GM18520 (cell line): ENCODE data around the gene KAZN.

Experiments used
- ATAC-seq: cut with Tn5 transposase; IDR thresholded peaks from one replicate; pipeline ENCODE4 v1.9.1; 2021; ENCODE audit not compliant: unreplicated experiment

The KAZN gene

DNA sequence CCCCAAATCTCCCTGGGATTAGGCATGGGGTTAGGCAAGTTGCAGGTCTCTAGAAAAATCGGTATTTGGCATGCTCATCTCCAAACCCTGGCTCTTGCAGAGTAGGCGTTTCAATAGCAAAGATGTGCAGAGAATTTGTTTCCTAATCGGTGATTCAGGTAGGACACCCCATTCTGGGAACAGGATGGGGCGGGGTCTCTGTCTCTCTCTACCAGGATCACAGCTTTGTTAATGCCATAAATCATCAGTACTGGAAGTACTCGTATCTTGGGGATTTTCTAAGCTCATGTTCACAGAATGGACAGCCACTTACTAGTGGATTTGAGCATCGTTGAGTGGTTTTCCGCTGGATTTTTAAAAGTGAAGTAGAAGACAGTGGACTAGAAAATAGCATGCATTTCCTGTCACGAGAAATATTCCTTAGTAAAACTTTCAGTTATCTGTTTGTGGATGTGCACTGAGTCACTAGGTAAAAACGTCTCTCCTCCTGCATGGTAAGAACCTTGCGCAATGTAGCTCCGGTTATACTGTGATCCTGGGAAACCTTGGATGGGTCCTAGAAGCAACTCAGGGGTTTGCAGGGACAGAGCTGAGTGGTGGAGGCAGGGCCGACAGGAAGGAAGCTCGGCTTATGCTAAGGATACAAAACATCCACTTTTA, 560.2 kb downstream of the KAZN start:
- no peak for ATAC-seq

DNA sequence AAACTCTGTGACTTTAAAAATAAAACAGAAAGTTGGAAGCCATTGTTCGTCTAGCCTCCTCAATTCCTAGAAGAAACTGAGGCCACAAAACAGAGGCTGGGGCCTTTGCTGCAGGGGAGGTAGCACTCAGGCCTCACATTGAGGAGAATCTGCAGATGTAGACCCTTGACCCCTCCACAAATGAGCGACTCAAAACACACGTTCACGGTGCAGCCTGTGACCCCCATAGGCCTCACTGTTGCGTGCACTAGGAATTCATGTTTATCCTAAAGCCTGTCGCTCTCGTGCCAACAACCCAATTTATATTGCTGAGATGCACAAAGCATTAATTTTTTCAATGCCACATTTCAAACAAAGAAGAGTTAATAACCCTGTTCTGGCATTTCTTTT, 560.7 kb downstream of the KAZN start:
- ATAC-seq, result no peak

DNA sequence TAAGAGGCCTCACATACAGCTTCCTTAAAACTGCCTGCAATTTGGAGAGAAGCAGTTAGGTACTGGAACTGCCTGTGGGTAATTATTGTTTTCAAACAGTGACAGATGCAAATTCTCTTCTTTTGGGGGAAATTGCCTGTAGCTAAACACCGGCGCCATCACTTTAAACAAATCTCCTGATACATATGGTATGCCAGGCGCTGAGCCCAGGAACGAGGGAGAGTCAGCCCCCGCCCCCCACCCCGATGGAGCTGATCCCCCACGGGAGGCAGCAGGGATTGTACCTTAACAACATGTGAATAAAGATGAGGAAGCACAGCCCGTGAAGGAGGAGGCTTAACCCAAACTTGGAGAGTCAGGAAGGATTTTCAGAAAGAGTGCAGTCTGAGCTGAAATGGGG, 562.1 kb downstream of the KAZN start:
- no peak for ATAC-seq

DNA sequence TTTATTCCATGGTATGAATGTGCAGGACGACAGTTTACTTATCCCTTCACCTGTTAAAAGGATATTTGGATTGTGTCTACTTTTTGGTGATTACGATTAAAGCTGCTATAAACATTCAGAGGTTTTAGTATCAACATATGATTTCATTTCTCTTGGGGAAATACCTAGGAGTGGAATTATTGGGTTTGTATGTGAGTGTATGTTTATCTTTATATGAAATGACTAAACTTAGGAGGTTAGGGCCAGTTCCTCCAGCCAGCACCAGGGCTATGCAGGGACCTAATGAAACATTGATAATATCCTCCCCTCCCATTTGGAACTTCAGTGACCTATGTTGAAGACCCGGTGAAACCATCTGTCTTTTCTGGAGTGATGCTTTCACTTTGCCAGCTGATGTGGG, 568.9 kb downstream of the KAZN start:
- ATAC-seq, result no peak
